ENCODE results near the gene NYAP1.
A peak's percentile ranks its signal among the peaks of the same experiment; 100 is the strongest.

Gene NYAP1

GRCh38 chr7:100464210-100464660 lies 19.5 kb upstream of the NYAP1 start, which contains the start of gene SPACDR:
SPACDR (minus strand) TSS chr7:100464260; CDS start chr7:100464025, 235 bp downstream.
- no peak for DNase-seq

GRCh38 chr7:100464791-100465190 lies 18.9 kb upstream of the NYAP1 start:
- DNase-seq, result no peak

GRCh38 chr7:100465299-100465698 lies 18.4 kb upstream of the NYAP1 start:
- no peak for DNase-seq

- DNase-seq, result peak; percentile 13
Observed at GRCh38 chr7:100465702-100466311, 17.9 kb upstream of the NYAP1 start.

GRCh38 chr7:100466653-100467605 lies 16.8 kb upstream of the NYAP1 start:
- DNase-seq, result no peak

GRCh38 chr7:100467638-100468373 lies 15.9 kb upstream of the NYAP1 start:
- no peak for DNase-seq

GRCh38 chr7:100469227-100470044 lies 14.3 kb upstream of the NYAP1 start:
- peak; percentile 71 for DNase-seq

GRCh38 chr7:100471021-100471420 lies 12.7 kb upstream of the NYAP1 start:
- no peak for DNase-seq

- DNase-seq, result no peak
Observed at GRCh38 chr7:100472121-100472851, 11.4 kb upstream of the NYAP1 start.

GRCh38 chr7:100472854-100473499 lies 10.8 kb upstream of the NYAP1 start:
- DNase-seq, result no peak

GRCh38 chr7:100475549-100475948 lies 8.2 kb upstream of the NYAP1 start:
- DNase-seq, result no peak

- DNase-seq, result no peak
Observed at GRCh38 chr7:100476101-100476780, 7.5 kb upstream of the NYAP1 start.

- peak; percentile 9 for DNase-seq
Observed at GRCh38 chr7:100476903-100477870, 6.5 kb upstream of the NYAP1 start.

GRCh38 chr7:100477871-100478267 lies 5.9 kb upstream of the NYAP1 start:
- DNase-seq, result no peak

GRCh38 chr7:100478958-100479660 lies 4.6 kb upstream of the NYAP1 start, which contains the start of gene TSC22D4:
TSC22D4 (minus strand) TSS chr7:100479214; CDS start chr7:100478038, 1,176 bp downstream.
- peak; percentile 94 for DNase-seq

GRCh38 chr7:100481466-100481865 lies 2.3 kb upstream of the NYAP1 start:
- DNase-seq, result no peak

GRCh38 chr7:100482728-100483089 lies 1.0 kb upstream of the NYAP1 start:
- DNase-seq, result no peak

GRCh38 chr7:100483090-100483721 lies 521 bp upstream of the NYAP1 start:
- DNase-seq, result peak; percentile 80

All from CD4-positive, alpha-beta T cell treated with Interferon gamma for 1 hour (primary cell).